WERI-Rb-1 (cell line): ENCODE data around the gene MIER3.

Experiments used
- DNase-seq: peaks from one replicate; pipeline ENCODE4 v3.0.0-alpha.2; 2020
- H3K27ac ChIP-seq: fragments of 250-450 bp; sonication (Bioruptor Pico); 2 replicates; pipeline ENCODE4 v1.5.1; 2020; ENCODE audit warnings: mild to moderate bottlenecking, moderate library complexity
- H3K27me3 ChIP-seq: fragments of 250-450 bp; sonication (Bioruptor Pico); 2 replicates; pipeline ENCODE4 v1.5.1; 2021; ENCODE audit warnings: mild to moderate bottlenecking, low read depth, moderate library complexity; ENCODE audit not compliant: insufficient read depth, severe bottlenecking
- H3K36me3 ChIP-seq: fragments of 250-450 bp; sonication (Bioruptor Pico); 2 replicates; pipeline ENCODE4 v1.5.1; 2020; ENCODE audit warnings: mild to moderate bottlenecking, moderate library complexity
- H3K4me3 ChIP-seq: 2 replicates; pipeline ENCODE4 v1.5.1; 2011; ENCODE audit warnings: low read depth, mild to moderate bottlenecking, control low read depth, low read length
- H3K9me3 ChIP-seq: fragments of 250-450 bp; sonication (Bioruptor Pico); 2 replicates; pipeline ENCODE4 v1.5.1; 2021; ENCODE audit warnings: mild to moderate bottlenecking, moderate library complexity; ENCODE audit not compliant: severe bottlenecking
- CTCF ChIP-seq: IDR thresholded peaks from 2 replicates; pipeline ENCODE4 v1.5.1; 2011; ENCODE audit warnings: low read depth, mild to moderate bottlenecking, control low read depth, inconsistent platforms, low read length

The MIER3 gene

DNA sequence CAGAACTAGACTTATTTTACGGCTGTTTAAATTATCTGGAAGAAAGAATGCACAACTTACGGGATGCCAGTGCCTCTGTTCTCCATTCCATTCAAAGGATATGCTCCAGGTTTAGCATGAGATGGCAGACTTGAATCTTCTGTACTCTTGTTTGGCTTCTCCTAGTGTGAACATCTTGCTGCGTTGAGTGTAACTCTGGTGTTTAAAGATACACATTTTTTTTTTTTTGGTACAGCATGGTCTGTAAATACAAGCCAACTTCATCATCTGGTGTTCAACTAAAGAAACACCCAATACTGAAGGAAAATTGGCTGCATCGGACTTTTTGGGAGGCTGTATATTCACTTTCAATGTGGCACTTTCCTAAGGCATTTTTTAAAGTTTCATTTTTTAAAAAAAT lies 7.4 kb upstream of the MIER3 start:
- Histone ChIP-seq H3K27me3 (no peaks in the 10 kb centered on the region), H3K36me3 (no peaks in the 10 kb centered on the region), H3K9me3 (no peaks in the 10 kb centered on the region), H3K27ac (no peak overlapping the region), H3K4me3 (no peak overlapping the region)
- no peak for TF ChIP-seq CTCF
- no peak for DNase-seq

GRCh38 chr5:56958595-56958994 lies 6.7 kb upstream of the MIER3 start:
- TF ChIP-seq CTCF, result no peak
- Histone ChIP-seq H3K27me3 (no peaks in the 10 kb centered on the region), H3K36me3 (no peaks in the 10 kb centered on the region)

GRCh38 chr5:56954262-56954661 lies 2.3 kb upstream of the MIER3 start:
- Histone ChIP-seq H3K9me3 (no peaks in the 10 kb centered on the region), H3K27ac (no peak overlapping the region), H3K4me3 (no peak overlapping the region), H3K36me3 (peaks cover 15% of the 10 kb centered on the region), H3K27me3 (no peaks in the 10 kb centered on the region)
- TF ChIP-seq CTCF, result no peak
- DNase-seq, result no peak

More at GRCh38 chr5:56958595-56958994, 6.7 kb upstream of the MIER3 start:
- Histone ChIP-seq H3K9me3 (no peaks in the 10 kb centered on the region), H3K27ac (no peak overlapping the region), H3K4me3 (no peak overlapping the region)
- no peak for DNase-seq

DNA sequence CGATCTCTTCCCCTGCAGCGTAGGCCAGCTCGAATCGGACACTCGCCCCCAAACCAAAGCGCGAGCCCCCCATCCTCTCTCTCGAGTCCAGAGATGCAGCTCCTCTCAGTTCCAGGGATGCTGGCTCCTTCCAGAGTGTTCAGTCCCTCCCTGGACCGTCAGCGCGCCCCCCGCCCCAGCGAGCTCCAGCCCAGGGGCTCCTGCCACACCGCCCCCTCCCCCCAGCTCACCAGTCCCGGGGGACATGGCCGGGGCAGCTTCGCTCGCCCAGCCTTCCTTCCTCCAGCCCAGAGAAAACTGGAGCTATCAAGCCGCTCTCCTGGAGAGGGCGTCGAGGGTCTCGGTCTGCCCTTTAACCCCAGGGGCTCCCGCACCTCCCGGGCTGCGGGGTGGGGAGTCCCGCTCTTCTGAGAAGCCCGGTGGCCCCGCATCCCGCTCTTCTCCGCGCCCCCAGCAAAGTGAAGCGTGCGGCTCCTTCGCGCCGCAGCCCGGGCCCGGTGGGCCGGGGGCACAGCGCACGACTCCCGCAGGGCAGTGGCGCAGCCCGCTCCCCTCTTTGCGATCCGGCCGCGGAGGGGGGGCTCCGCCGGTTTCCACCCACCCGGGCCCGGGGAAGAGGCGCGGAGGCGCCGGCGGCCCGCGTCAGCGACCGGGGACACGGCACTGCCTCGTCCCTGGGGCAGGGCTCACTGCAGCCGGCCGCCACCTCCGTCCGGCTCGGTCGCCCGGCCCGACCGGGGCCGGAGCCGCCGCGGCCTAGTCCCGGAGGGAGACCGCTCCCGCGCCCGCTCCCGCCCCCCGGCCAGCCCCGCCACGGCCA lies 587 bp downstream of the MIER3 start:
- Histone ChIP-seq H3K27ac (peak overlapping the region; percentile 94), H3K4me3 (peak overlapping the region; percentile 71), H3K27me3 (no peaks in the 10 kb centered on the region), H3K9me3 (no peaks in the 10 kb centered on the region), H3K36me3 (peaks cover 35% of the 10 kb centered on the region)
- peak; percentile 37 for TF ChIP-seq CTCF
- peak; percentile 49 for DNase-seq

DNA sequence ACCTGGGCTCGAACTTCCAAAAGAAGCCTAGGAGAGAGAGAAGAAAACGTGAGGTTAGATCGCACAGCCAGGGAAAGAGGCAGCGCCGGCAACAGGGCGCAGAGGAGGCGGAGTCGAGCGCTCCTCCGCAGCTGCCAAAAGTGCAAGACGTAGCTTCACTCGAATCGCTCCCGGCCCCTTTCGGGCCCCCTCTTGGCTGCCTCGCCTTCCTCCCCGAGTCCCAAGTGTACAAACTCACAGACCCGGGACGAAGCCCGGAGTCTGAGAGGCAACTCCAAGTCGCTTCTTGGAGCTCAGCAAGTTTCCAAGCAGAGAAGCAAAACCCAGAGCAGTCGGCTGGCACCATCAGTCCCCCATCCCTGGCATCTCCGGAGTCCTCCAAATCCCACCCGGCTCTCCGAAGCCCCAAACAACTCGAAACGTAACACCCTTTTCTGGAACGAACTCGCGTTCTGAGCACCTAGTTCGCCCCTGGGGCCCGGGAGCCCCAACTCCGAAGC lies 1.2 kb downstream of the MIER3 start:
- no peak for DNase-seq
- H3K4me3 ChIP-seq, result peak overlapping the region; percentile 71
- 0 out of 2 replicates have a peak overlapping the region, but pooled peaks have one; percentile 94 for H3K27ac ChIP-seq
- no peaks in the 10 kb centered on the region for H3K9me3 ChIP-seq
- peaks cover 41% of the 10 kb centered on the region for H3K36me3 ChIP-seq
- H3K27me3 ChIP-seq, result no peaks in the 10 kb centered on the region
- TF ChIP-seq CTCF, result no peak
